Stimulated activated memory B cell treated with anti-CD40 and anti-IgM and Interleukin-4, amounts not matched to agents 10 μg/mL and 1 μg/mL and 100 μg/mL, for 72 hours (primary cell): ENCODE measurements around the gene IRAK4.

Experiments
- ATAC-seq: fragments of 150-1000 bp; cut with Tn5 transposase; 2 replicates; pipeline ENCODE4 v1.10.0; 2021
- H3K27ac Mint-ChIP-seq: one replicate; pipeline ENCODE4 v1.8.0; 2022; ENCODE audit warnings: mild to moderate bottlenecking, mixed read lengths
- H3K27me3 Mint-ChIP-seq: one replicate; pipeline ENCODE4 v1.8.0; 2022; ENCODE audit warnings: mixed read lengths
- H3K36me3 Mint-ChIP-seq: one replicate; pipeline ENCODE4 v1.8.0; 2022; ENCODE audit warnings: mixed read lengths
- H3K4me1 Mint-ChIP-seq: one replicate; pipeline ENCODE4 v1.8.0; 2022; ENCODE audit warnings: mixed read lengths
- H3K4me3 Mint-ChIP-seq: one replicate; pipeline ENCODE4 v1.8.0; 2022; ENCODE audit warnings: mild to moderate bottlenecking, moderate library complexity, mixed read lengths
- H3K9me3 Mint-ChIP-seq: one replicate; pipeline ENCODE4 v1.8.0; 2022; ENCODE audit warnings: mixed read lengths

Gene IRAK4

DNA sequence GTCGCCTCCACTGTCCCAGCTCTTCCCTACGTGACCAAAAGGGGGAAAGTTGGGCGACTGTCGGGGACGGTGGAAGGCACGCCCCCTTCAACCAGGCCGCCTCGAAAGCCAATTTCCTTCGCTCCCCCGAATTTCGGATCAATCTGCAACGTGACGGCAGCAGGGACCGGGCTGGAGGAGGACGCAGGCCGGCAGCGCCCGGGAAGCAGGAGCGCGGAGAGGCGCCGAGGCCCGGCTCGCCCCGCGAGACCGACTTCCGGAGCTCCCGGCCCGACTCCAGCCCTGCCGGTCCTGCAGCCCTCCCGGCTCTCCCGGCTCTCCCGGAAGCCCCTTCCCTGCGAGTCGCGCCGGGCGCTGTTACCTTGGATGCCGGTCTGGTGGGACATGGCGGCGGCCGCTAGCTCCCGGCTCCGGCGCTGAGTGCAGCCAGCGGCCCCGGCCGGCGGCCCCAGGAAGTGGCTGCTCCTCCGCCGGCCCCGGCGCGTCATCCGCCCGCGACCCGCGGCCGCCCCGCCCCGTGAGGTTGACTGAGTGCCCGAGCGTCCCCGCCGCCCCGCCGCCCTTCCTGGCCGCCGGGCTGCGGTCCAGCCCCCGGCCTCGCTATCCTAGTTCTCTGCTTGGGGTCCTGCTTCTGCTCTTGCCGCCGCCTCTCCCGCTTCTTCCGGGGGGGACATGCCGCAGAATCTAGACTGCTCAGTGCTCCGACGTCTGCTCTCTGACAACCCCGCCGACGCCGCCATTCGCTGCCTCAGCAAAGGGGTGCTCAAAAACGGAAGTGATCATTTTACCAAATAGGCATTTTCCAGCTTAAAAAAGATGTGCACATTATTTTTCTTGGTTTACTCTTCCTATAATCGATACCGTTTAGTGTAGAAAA is 47.3 kb downstream of the IRAK4 start, which contains the start of gene TWF1:
TWF1 (minus strand) TSS at position 458 of the 877 bp plus-strand sequence; CDS start at position 386, 72 bp downstream.
- Mint-ChIP-seq H3K27me3 (no peaks in the 10 kb centered on the region), H3K4me3 (peak within 1 kb of the TSS; percentile 96), H3K4me1 (peaks cover 20% of the 10 kb centered on the region), H3K9me3 (no peaks in the 10 kb centered on the region), H3K27ac (peak within 1 kb of the TSS; percentile 97), H3K36me3 (peaks cover 6% of the 10 kb centered on the region)
- peak; percentile 99 for ATAC-seq

- H3K9me3 Mint-ChIP-seq = no peaks in the 10 kb centered on the region
- H3K36me3 Mint-ChIP-seq = peaks cover 5% of the 10 kb centered on the region
- peak overlapping the region; percentile 96 for H3K4me3 Mint-ChIP-seq
- no peaks in the 10 kb centered on the region for H3K27me3 Mint-ChIP-seq
- no peak for ATAC-seq
- H3K4me1 Mint-ChIP-seq = peaks cover 20% of the 10 kb centered on the region
- H3K27ac Mint-ChIP-seq = peak overlapping the region; percentile 97
Observed at GRCh38 chr12:43806737-43807072, 48.0 kb downstream of the IRAK4 start.

GRCh38 chr12:43807386-43807785 is 48.6 kb downstream of the IRAK4 start:
- Mint-ChIP-seq H3K4me3 (no peak overlapping the region), H3K27ac (peak overlapping the region; percentile 97), H3K4me1 (peaks cover 20% of the 10 kb centered on the region), H3K36me3 (peaks cover 5% of the 10 kb centered on the region), H3K27me3 (no peaks in the 10 kb centered on the region), H3K9me3 (no peaks in the 10 kb centered on the region)
- ATAC-seq = no peak

DNA sequence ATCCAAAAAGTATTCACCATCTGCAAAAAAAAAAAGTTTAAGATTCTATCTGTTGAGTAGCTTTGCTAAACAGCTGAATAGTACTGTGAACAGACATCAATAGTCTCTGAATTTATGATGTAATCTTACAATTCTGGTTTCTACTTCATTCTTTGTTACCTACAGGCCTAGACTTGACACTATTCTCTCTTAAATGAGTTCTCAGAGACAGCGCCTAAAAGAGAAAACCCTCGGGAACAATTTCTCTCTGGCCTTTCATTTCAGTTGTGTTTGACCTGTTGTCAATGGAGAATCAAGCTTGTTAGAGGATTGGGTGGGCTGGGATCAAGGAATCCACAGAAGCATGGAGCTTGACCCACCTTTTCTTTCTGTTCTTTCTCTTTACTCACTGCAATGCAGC is 53.3 kb downstream of the IRAK4 start:
- no peaks in the 10 kb centered on the region for H3K9me3 Mint-ChIP-seq

DNA sequence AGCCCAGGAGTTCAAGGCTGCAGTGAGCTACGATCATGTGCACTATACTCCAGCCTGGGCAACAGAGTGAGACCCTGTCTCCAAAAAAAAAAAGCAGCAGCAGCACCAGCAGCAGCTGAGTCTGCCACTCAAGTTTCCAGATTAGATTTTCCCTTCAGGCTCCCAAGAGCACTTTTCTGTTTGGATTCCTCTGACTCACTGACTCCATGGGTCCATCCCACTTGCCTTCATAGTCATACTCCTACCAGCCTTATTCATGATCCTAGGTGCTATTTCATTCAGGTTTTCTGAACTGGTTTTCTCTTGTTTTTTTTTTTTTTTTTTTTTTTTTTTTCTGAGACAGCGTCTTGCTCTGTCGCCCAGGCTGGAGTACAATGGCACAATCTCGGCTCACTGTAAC is 54.2 kb downstream of the IRAK4 start:
- no peak for ATAC-seq
- Mint-ChIP-seq H3K27ac (no peak overlapping the region), H3K36me3 (no peaks in the 10 kb centered on the region)

More for the DNA sequence above, 53.3 kb downstream of the IRAK4 start:
- H3K27me3 Mint-ChIP-seq = no peaks in the 10 kb centered on the region
- ATAC-seq = no peak
- no peak overlapping the region for H3K4me3 Mint-ChIP-seq
- H3K4me1 Mint-ChIP-seq = peaks cover 2% of the 10 kb centered on the region
- H3K36me3 Mint-ChIP-seq = no peaks in the 10 kb centered on the region
- H3K27ac Mint-ChIP-seq = no peak overlapping the region

DNA sequence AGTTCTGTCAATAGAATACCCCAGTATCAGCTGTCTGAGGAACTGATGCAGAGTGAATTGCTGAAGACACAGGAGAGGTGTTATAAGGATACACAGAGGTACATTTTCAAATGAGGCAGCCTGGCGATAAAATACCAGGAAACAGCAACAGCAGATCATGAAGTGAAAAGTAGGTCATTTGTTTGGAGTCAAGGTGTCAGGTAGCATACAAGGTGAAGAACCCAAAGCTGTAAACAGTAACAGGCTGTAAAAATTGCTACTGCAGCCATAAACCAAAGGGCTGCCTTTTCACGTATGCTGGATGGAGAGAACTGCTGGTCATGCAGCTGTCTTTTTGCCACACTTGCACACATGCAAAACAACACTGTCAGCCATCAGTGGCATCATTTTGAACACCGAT is 56.7 kb downstream of the IRAK4 start:
- no peaks in the 10 kb centered on the region for H3K9me3 Mint-ChIP-seq
- peaks cover 9% of the 10 kb centered on the region for H3K27me3 Mint-ChIP-seq
- H3K36me3 Mint-ChIP-seq = no peaks in the 10 kb centered on the region
- H3K4me3 Mint-ChIP-seq = no peak overlapping the region
- no peak for ATAC-seq
- H3K4me1 Mint-ChIP-seq = no peaks in the 10 kb centered on the region
- H3K27ac Mint-ChIP-seq = no peak overlapping the region

More for the DNA sequence above, 54.2 kb downstream of the IRAK4 start:
- Mint-ChIP-seq H3K4me1 (no peaks in the 10 kb centered on the region), H3K4me3 (no peak overlapping the region), H3K9me3 (no peaks in the 10 kb centered on the region), H3K27me3 (no peaks in the 10 kb centered on the region)

DNA sequence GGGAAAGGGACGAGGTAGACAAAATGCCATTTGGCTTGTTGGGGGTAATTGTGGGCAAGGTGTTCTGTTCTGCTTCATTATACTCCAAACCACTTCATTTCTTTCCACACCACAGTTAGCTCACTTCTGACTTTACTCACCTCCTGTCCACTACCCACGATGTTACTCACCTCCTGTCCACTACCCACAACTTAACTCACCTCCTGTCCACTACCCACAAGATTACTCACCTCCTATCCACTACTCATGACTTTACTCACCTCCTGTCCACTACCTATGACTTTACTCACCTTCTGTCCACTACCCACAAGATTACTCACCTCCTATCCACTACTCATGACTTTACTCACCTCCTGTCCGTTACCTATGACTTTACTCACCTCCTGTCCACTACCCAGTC is 57.4 kb downstream of the IRAK4 start:
- no peaks in the 10 kb centered on the region for H3K36me3 Mint-ChIP-seq
- no peaks in the 10 kb centered on the region for H3K9me3 Mint-ChIP-seq
- H3K27me3 Mint-ChIP-seq = peaks cover 9% of the 10 kb centered on the region
- no peaks in the 10 kb centered on the region for H3K4me1 Mint-ChIP-seq
- no peak overlapping the region for H3K27ac Mint-ChIP-seq
- no peak overlapping the region for H3K4me3 Mint-ChIP-seq
- no peak for ATAC-seq

GRCh38 chr12:43824207-43824775 is 65.5 kb downstream of the IRAK4 start:
- Mint-ChIP-seq H3K9me3 (no peaks in the 10 kb centered on the region), H3K36me3 (no peaks in the 10 kb centered on the region), H3K27ac (no peak overlapping the region), H3K4me3 (no peak overlapping the region), H3K27me3 (peaks cover 7% of the 10 kb centered on the region), H3K4me1 (no peaks in the 10 kb centered on the region)
- ATAC-seq = no peak

GRCh38 chr12:43826681-43827080 is 67.9 kb downstream of the IRAK4 start:
- Mint-ChIP-seq H3K36me3 (no peaks in the 10 kb centered on the region), H3K4me1 (no peaks in the 10 kb centered on the region), H3K4me3 (no peak overlapping the region), H3K27me3 (no peaks in the 10 kb centered on the region), H3K27ac (no peak overlapping the region), H3K9me3 (no peaks in the 10 kb centered on the region)
- no peak for ATAC-seq

GRCh38 chr12:43827093-43827492 is 68.3 kb downstream of the IRAK4 start:
- H3K27ac Mint-ChIP-seq = no peak overlapping the region
- H3K4me1 Mint-ChIP-seq = no peaks in the 10 kb centered on the region
- ATAC-seq = no peak
- no peaks in the 10 kb centered on the region for H3K36me3 Mint-ChIP-seq
- no peaks in the 10 kb centered on the region for H3K9me3 Mint-ChIP-seq
- H3K27me3 Mint-ChIP-seq = no peaks in the 10 kb centered on the region
- no peak overlapping the region for H3K4me3 Mint-ChIP-seq

- H3K36me3 Mint-ChIP-seq = no peaks in the 10 kb centered on the region
- no peaks in the 10 kb centered on the region for H3K9me3 Mint-ChIP-seq
- ATAC-seq = no peak
- H3K4me3 Mint-ChIP-seq = no peak overlapping the region
- H3K4me1 Mint-ChIP-seq = peaks cover 11% of the 10 kb centered on the region
- H3K27ac Mint-ChIP-seq = no peak overlapping the region
- H3K27me3 Mint-ChIP-seq = no peaks in the 10 kb centered on the region
Observed at GRCh38 chr12:43832463-43833168, 73.9 kb downstream of the IRAK4 start.

DNA sequence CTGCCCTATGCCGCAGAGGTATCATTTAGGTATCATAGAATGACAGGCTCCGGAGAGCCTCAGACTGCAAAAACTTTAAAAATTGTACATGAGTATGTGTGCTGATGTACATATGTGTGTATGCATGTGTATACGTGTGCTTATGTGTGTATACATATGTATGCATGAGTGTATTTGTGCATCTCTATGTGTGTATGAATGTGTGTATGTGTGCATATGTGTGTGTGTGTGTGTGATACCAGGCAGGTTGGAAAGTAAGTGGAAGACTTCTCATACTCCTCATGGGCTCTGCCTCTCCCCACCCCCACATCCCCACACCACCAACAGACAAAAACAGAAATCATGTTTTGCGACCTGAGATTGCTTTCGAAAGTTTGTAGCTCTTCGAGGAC is 76.5 kb downstream of the IRAK4 start:
- H3K4me1 Mint-ChIP-seq = peaks cover 17% of the 10 kb centered on the region
- ATAC-seq = no peak
- no peaks in the 10 kb centered on the region for H3K9me3 Mint-ChIP-seq
- H3K36me3 Mint-ChIP-seq = no peaks in the 10 kb centered on the region
- H3K4me3 Mint-ChIP-seq = peak overlapping the region; percentile 86
- H3K27ac Mint-ChIP-seq = peak overlapping the region; percentile 90
- no peaks in the 10 kb centered on the region for H3K27me3 Mint-ChIP-seq

GRCh38 chr12:43835656-43836474 is 77.1 kb downstream of the IRAK4 start, which contains the start of gene TMEM117:
Gene TMEM117, plus strand, starts transcription at chr12:43836081.
- no peaks in the 10 kb centered on the region for H3K36me3 Mint-ChIP-seq
- no peaks in the 10 kb centered on the region for H3K27me3 Mint-ChIP-seq
- H3K4me1 Mint-ChIP-seq = peaks cover 17% of the 10 kb centered on the region
- H3K9me3 Mint-ChIP-seq = no peaks in the 10 kb centered on the region
- peak within 1 kb of the TSS; percentile 86 for H3K4me3 Mint-ChIP-seq
- peak; percentile 87 for ATAC-seq
- peak within 1 kb of the TSS; percentile 90 for H3K27ac Mint-ChIP-seq

- ATAC-seq = peak; percentile 25
- no peaks in the 10 kb centered on the region for H3K9me3 Mint-ChIP-seq
Observed at GRCh38 chr12:43836475-43836989, 77.8 kb downstream of the IRAK4 start.

More at GRCh38 chr12:43836475-43836989, 77.8 kb downstream of the IRAK4 start:
- Mint-ChIP-seq H3K4me1 (peaks cover 17% of the 10 kb centered on the region), H3K27me3 (no peaks in the 10 kb centered on the region), H3K36me3 (no peaks in the 10 kb centered on the region), H3K4me3 (peak overlapping the region; percentile 86), H3K27ac (peak overlapping the region; percentile 90)
